Parathyroid adenoma (tissue), 2 donors: ENCODE data around the gene FAM47E.

Source experiments
- H2AFZ ChIP-seq: fragments of 300-600 bp; sonication (generic); one replicate; pipeline ENCODE4 v1.7.0; 2017; ENCODE audit warnings: antibody characterized with exemption, mild to moderate bottlenecking
- H3K27ac ChIP-seq: fragments of 300-600 bp; sonication (generic); one replicate; pipeline ENCODE4 v1.7.0; 2017
- H3K27me3 ChIP-seq: fragments of 300-600 bp; sonication (generic); one replicate; pipeline ENCODE4 v1.7.0; 2017; ENCODE audit warnings: low read length; ENCODE audit not compliant: control insufficient read depth, insufficient read depth
- H3K36me3 ChIP-seq: fragments of 300-600 bp; sonication (generic); one replicate; pipeline ENCODE4 v1.7.0; 2017; ENCODE audit warnings: low read length; ENCODE audit not compliant: control insufficient read depth, insufficient read depth
- H3K4me1 ChIP-seq: fragments of 300-600 bp; sonication (generic); one replicate; pipeline ENCODE4 v1.7.0; 2017; ENCODE audit warnings: control low read depth
- H3K4me2 ChIP-seq: fragments of 300-600 bp; sonication (generic); one replicate; pipeline ENCODE4 v1.7.0; 2017; ENCODE audit warnings: low read length
- H3K4me3 ChIP-seq: fragments of 300-600 bp; sonication (generic); one replicate; pipeline ENCODE4 v1.7.0; 2017; ENCODE audit warnings: low read depth, low read length
- H3K79me2 ChIP-seq: fragments of 300-600 bp; sonication (generic); one replicate; pipeline ENCODE4 v1.7.0; 2017; ENCODE audit warnings: control low read depth
- H3K9ac ChIP-seq: fragments of 300-600 bp; sonication (generic); one replicate; pipeline ENCODE4 v1.7.0; 2017; ENCODE audit warnings: mild to moderate bottlenecking
- H3K9me3 ChIP-seq: fragments of 300-600 bp; sonication (generic); one replicate; pipeline ENCODE4 v1.7.0; 2017; ENCODE audit warnings: low read length; ENCODE audit not compliant: control insufficient read depth
- TF ChIP-seq, protein P1 (sequence below): fragments of 300-600 bp; sonication (generic); IDR thresholded peaks from one replicate; pipeline ENCODE4 v1.7.0; 2017; ENCODE audit warnings: antibody characterized with exemption, mild to moderate bottlenecking
- donor health status: primary hyperparathyroidism.

The FAM47E gene

DNA sequence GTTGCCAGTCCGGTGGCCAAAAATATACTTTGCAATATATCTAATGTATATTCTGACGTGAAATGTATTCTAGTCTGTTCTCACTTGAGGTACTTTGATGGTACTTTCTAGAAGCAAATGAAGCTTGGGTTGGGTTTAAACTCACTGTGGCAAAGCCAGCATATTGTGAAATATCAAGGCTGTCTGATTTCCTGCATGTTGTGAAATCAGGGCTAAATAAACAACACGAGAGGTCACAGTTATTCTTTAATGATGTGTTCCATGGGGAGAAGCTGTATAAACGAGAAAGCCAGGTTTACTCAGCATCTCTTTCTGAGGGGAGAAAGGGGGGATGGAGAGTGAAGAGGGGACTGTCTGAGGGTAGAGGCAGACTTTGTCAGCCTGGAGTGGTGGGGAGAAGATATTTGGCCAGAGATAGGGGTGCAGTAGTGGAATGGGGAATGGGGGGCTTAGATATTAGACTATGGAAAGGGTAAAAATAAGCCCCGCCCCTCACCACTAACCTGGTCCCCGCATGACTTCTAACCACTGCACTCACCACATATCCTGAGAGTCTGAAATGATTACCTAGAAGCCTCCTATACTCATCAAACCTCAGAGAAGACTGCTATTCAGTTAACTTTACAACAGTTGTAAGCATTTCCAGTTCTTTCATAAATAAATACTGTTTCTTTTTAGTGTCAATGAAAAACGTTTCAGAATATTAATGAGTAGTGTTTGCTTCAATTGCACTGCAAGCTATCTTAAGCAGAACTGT is 32.0 kb upstream of the FAM47E start:
- Histone ChIP-seq H3K4me1 (peaks cover 10% of the 10 kb centered on the region), H3K4me3 (no peak overlapping the region), H3K79me2 (no peaks in the 10 kb centered on the region), H3K4me2 (no peak overlapping the region), H3K27me3 (no peaks in the 10 kb centered on the region), H3K36me3 (no peaks in the 10 kb centered on the region), H3K9me3 (no peaks in the 10 kb centered on the region), H3K27ac (no peak overlapping the region), H3K9ac (no peak overlapping the region), H2AFZ (no peak overlapping the region)
- TF ChIP-seq, protein P1, sequence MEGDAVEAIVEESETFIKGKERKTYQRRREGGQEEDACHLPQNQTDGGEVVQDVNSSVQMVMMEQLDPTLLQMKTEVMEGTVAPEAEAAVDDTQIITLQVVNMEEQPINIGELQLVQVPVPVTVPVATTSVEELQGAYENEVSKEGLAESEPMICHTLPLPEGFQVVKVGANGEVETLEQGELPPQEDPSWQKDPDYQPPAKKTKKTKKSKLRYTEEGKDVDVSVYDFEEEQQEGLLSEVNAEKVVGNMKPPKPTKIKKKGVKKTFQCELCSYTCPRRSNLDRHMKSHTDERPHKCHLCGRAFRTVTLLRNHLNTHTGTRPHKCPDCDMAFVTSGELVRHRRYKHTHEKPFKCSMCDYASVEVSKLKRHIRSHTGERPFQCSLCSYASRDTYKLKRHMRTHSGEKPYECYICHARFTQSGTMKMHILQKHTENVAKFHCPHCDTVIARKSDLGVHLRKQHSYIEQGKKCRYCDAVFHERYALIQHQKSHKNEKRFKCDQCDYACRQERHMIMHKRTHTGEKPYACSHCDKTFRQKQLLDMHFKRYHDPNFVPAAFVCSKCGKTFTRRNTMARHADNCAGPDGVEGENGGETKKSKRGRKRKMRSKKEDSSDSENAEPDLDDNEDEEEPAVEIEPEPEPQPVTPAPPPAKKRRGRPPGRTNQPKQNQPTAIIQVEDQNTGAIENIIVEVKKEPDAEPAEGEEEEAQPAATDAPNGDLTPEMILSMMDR, result no peak

DNA sequence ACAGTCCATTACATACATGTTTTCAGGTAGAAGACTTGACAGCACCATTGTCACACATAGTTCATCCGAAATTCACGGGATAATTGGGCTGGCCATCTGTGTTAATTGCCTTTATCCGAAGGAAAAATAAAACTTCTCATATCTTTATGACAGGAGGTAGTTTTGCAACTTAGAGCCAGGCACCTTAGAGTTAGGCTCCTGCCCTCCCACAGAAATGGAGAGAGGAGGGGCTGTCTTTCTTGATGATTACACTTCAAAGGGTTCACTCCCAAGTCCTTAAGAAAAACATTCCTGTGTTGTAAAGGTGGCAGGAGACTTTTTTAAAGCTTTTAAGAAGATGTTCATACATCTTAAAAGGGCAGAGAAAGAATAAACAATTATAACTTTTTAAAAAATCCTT is 27.4 kb upstream of the FAM47E start:
- Histone ChIP-seq H3K36me3 (no peaks in the 10 kb centered on the region), H3K9me3 (no peaks in the 10 kb centered on the region), H3K4me2 (no peak overlapping the region), H2AFZ (no peak overlapping the region), H3K4me3 (no peak overlapping the region), H3K4me1 (no peaks in the 10 kb centered on the region), H3K27me3 (no peaks in the 10 kb centered on the region), H3K9ac (no peak overlapping the region), H3K79me2 (no peaks in the 10 kb centered on the region), H3K27ac (no peak overlapping the region)
- TF ChIP-seq, protein P1, result no peak

DNA sequence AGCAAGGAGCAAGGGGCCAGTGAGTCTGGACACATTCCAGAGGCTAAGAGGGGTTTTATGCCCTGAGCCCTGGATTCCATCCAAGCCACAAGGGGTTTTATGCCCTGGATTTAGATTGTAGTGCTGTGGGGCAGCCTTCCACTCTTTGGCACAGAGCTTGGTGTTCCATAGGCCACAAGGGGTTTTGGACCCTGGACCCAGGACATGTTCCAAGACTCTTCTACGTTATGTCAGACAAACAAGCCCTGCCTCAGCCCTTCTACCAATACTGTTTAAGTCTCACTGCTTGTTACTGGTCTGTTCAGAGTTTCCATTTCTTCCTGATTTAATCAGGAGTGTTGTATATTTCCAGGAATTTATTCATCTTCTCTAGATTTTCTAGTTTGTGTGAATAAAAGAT is 25.1 kb upstream of the FAM47E start:
- Histone ChIP-seq H3K4me2 (no peak overlapping the region), H3K79me2 (no peaks in the 10 kb centered on the region), H3K9ac (no peak overlapping the region), H3K36me3 (no peaks in the 10 kb centered on the region), H3K4me1 (no peaks in the 10 kb centered on the region), H3K9me3 (no peaks in the 10 kb centered on the region), H3K27me3 (no peaks in the 10 kb centered on the region), H3K4me3 (no peak overlapping the region), H3K27ac (no peak overlapping the region), H2AFZ (no peak overlapping the region)
- TF ChIP-seq, protein P1, result no peak

DNA sequence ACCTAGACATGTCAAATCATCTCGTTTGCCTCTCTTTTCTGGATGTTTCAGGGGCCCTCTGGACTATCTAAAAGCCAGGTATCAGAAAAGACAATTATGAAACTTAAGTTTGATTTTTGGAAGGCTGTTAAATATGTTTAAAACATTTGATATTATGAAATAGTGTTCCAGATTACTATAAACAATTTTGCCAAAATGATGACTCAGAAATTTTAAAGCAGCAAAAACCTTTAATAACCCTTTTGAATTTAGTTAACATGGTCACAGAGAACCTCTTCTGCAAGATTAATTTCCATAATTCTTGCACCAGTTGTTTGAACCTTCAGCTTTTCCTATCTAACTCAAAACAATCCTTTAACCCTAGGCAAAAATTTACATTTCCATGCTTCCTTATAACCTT is 18.8 kb upstream of the FAM47E start:
- H3K79me2 ChIP-seq, result no peaks in the 10 kb centered on the region
- TF ChIP-seq, protein P1, result no peak
- H2AFZ ChIP-seq, result no peak overlapping the region
- H3K9me3 ChIP-seq, result no peaks in the 10 kb centered on the region
- no peak overlapping the region for H3K4me2 ChIP-seq
- H3K4me1 ChIP-seq, result no peaks in the 10 kb centered on the region
- no peaks in the 10 kb centered on the region for H3K27me3 ChIP-seq
- H3K9ac ChIP-seq, result no peak overlapping the region
- no peak overlapping the region for H3K4me3 ChIP-seq
- H3K36me3 ChIP-seq, result no peaks in the 10 kb centered on the region
- H3K27ac ChIP-seq, result no peak overlapping the region

- Histone ChIP-seq H3K4me2 (no peak overlapping the region), H3K36me3 (no peaks in the 10 kb centered on the region), H3K27ac (no peak overlapping the region), H3K9me3 (no peaks in the 10 kb centered on the region), H2AFZ (no peak overlapping the region), H3K4me1 (no peaks in the 10 kb centered on the region), H3K79me2 (no peaks in the 10 kb centered on the region), H3K27me3 (no peaks in the 10 kb centered on the region), H3K9ac (no peak overlapping the region), H3K4me3 (no peak overlapping the region)
- TF ChIP-seq, protein P1, result no peak
Observed at GRCh38 chr4:76233083-76233482, 18.4 kb upstream of the FAM47E start.
